Measurements from ENCODE around the gene DCUN1D1. TPM values are rescaled to one million over a fixed set of nuclear protein-coding genes. Genes with fewer than 3 reads are reported as not detected.

Gene DCUN1D1
- total and polyA plus RNA-seq, 2 of the 13 experiments (the other 11 are each of a cell fraction or from before 2014, with no cell fraction given): 10.5 to 39.7 TPM

DNA sequence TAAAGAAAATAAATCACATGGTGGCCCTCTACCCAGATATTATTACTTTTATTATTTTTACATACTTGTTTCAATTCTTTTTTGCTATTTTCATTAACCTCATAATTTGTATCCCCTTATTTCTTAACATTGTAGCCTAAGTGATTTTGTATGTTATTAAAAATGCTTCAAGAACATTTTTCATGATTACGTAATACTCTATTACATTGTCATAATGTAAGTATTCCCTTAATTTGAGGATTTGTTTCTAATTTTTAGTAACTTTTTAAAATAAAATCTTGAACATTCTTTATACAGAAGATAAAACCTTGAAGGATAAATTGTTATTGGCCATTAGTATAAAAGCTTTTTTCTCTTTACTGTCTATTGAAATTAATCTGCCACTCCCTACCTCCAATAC lies 89.0 kb downstream of the DCUN1D1 start:
- TF ChIP-seq SCMH1 (CRISPR knock-in tag; IDR thresholded peaks at IDR 0.05; ENCODE audit: borderline replicate concordance): no peak
- no peak for TF ChIP-seq ZBTB42 (CRISPR knock-in tag; IDR thresholded peaks at IDR 0.05)
- peak; percentile 73; the same call in 1 of the 2 replicates for TF ChIP-seq CEBPB (IDR thresholded peaks at IDR 0.05; ENCODE audit: borderline replicate concordance, low read depth, low read length)
- TF ChIP-seq SP140L (CRISPR knock-in tag; IDR thresholded peaks at IDR 0.05; ENCODE audit: borderline replicate concordance): no peak
- no peak for TF ChIP-seq ZSCAN30 (CRISPR knock-in tag; IDR thresholded peaks at IDR 0.05)
- Histone ChIP-seq H3K4me1 (ENCODE audit: insufficient read depth, low read length) (peaks cover 12% of the 10 kb centered on the region), H3K79me2 (ENCODE audit: insufficient read depth, low read length) (no peaks in the 10 kb centered on the region), H3K9ac (ENCODE audit: insufficient read depth, low read depth, low read length) (no peak overlapping the region), H3K27ac (ENCODE audit: extremely low read length, insufficient read depth, low read length) (no peak overlapping the region), H2AFZ (ENCODE audit: low read length) (no peak overlapping the region), H3K4me2 (ENCODE audit: low read depth, low read length) (no peak overlapping the region), H4K20me1 (ENCODE audit: insufficient read depth, low read length) (no peaks in the 10 kb centered on the region), H3K36me3 (replicated peaks in 1 of 2; ENCODE audit: control insufficient read depth in 1 of 2, insufficient read depth in 2 of 2, low read length in 2 of 2) (no peaks in the 10 kb centered on the region), H3K27me3 (ENCODE audit: control insufficient read depth in 1 of 2, insufficient read depth in 2 of 2, low read length in 2 of 2) (no peaks in the 10 kb centered on the region), H3K4me3 (replicated peaks in 1 of 3; ENCODE audit: insufficient read depth in 1 of 3, low read depth in 2 of 3, low read length in 3 of 3) (no peak overlapping the region), H3K9me3 (ENCODE audit: low read length) (no peaks in the 10 kb centered on the region)
- in situ Hi-C loops (cut with HindIII; ENCODE audit: extremely low pct_ligation_motif_present, low pct_unique_long_range_greater_than_20kb) (no loop called here), intact Hi-C loops (cut with micrococcal nuclease; ENCODE audit: unreplicated experiment) (no loop called here)
- no TSS peak for BruUV-seq (replicated peaks)
- FAIRE-seq (no peak), ATAC-seq (no peak), DNase-seq (ENCODE audit: low spot score) (no peak)
- POLR2A ChIA-PET: no interaction called here
- 100% methylated on average over 1 of the region's 1 CpG for WGBS (ENCODE audit: low lambda C conversion rate)
- CTCF ChIA-PET (ENCODE audit: low intra/inter-chr PET ratio, low total read pairs): no interaction called here

DNA sequence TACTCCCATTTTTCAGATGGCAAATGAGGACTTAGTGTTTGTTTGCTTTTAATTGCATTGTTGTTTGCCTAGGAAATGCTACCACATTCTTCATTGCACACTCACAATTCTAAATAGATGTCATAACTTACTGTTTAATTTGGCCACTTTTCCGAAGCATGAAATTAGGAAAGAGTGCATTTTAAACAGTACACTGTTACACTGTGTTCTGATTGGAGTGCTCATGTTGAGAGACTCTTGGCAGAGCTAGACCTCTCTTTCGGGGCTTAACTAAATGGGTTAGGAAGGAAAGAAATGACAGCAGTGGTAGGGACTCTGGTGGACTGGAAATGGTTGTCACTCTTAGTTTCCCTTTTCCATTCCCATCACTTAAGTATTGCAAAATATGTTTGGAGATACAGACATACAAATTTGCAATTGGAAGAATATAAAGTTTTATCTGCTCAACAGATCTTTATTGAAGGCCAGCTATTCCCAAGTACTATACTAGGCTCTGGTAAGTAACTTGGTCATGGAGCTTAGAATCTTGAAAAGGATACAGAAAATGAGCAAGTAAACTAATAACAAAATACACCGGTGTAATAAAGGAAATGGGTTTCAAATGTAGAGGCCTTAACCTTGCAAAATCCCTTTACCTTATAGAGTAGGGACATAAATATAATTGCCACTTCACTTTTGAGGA lies 90.2 kb downstream of the DCUN1D1 start:
- no TSS peak for BruUV-seq (replicated peaks)
- H3K4me1 ChIP-seq (ENCODE audit: insufficient read depth, low read length): no peaks in the 10 kb centered on the region
- no peak for ATAC-seq
- no peak for TF ChIP-seq ZNF766 (CRISPR knock-in tag; IDR thresholded peaks at IDR 0.05; ENCODE audit: borderline replicate concordance)
- TF ChIP-seq, protein P1, sequence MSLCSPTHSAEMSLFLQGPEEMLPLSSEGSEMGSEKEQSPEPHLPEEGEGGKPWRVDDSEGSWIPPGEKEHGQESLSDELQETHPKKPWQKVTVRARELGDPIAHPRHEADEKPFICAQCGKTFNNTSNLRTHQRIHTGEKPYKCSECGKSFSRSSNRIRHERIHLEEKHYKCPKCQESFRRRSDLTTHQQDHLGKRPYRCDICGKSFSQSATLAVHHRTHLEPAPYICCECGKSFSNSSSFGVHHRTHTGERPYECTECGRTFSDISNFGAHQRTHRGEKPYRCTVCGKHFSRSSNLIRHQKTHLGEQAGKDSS (CRISPR knock-in tag; IDR thresholded peaks at IDR 0.05; ENCODE audit: borderline replicate concordance, low read depth): no peak
- no peak for TF ChIP-seq TP53 (CRISPR knock-in tag; conservative IDR thresholded peaks at IDR 0.05)
- TF ChIP-seq ZSCAN9 (CRISPR knock-in tag; IDR thresholded peaks at IDR 0.05; ENCODE audit: borderline replicate concordance): no peak
- TF ChIP-seq NKX3-1 (CRISPR knock-in tag; IDR thresholded peaks at IDR 0.05): no peak
- TF ChIP-seq, protein P2, sequence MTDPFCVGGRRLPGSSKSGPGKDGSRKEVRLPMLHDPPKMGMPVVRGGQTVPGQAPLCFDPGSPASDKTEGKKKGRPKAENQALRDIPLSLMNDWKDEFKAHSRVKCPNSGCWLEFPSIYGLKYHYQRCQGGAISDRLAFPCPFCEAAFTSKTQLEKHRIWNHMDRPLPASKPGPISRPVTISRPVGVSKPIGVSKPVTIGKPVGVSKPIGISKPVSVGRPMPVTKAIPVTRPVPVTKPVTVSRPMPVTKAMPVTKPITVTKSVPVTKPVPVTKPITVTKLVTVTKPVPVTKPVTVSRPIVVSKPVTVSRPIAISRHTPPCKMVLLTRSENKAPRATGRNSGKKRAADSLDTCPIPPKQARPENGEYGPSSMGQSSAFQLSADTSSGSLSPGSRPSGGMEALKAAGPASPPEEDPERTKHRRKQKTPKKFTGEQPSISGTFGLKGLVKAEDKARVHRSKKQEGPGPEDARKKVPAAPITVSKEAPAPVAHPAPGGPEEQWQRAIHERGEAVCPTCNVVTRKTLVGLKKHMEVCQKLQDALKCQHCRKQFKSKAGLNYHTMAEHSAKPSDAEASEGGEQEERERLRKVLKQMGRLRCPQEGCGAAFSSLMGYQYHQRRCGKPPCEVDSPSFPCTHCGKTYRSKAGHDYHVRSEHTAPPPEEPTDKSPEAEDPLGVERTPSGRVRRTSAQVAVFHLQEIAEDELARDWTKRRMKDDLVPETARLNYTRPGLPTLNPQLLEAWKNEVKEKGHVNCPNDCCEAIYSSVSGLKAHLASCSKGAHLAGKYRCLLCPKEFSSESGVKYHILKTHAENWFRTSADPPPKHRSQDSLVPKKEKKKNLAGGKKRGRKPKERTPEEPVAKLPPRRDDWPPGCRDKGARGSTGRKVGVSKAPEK (CRISPR knock-in tag; IDR thresholded peaks at IDR 0.05; ENCODE audit: borderline replicate concordance): no peak
- TF ChIP-seq SNAI1 (CRISPR knock-in tag; IDR thresholded peaks at IDR 0.05; ENCODE audit: borderline replicate concordance): no peak
- no peak for TF ChIP-seq KMT2B (CRISPR knock-in tag; IDR thresholded peaks at IDR 0.05)
- TF ChIP-seq ZNF550 (CRISPR knock-in tag; IDR thresholded peaks at IDR 0.05; ENCODE audit: borderline replicate concordance): no peak
- TF ChIP-seq, protein P3, sequence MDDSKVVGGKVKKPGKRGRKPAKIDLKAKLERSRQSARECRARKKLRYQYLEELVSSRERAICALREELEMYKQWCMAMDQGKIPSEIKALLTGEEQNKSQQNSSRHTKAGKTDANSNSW (CRISPR knock-in tag; IDR thresholded peaks at IDR 0.05; ENCODE audit: borderline replicate concordance): no peak
- no peak for TF ChIP-seq MAFG (CRISPR knock-in tag; IDR thresholded peaks at IDR 0.05)

More for the DNA sequence above, 90.2 kb downstream of the DCUN1D1 start:
- H3K79me2 ChIP-seq (ENCODE audit: insufficient read depth, low read length): no peaks in the 10 kb centered on the region
- no peak overlapping the region for H3K4me2 ChIP-seq (ENCODE audit: low read depth, low read length)
- H3K9me3 ChIP-seq (ENCODE audit: low read length): no peaks in the 10 kb centered on the region
- WGBS (ENCODE audit: low lambda C conversion rate): 97% methylated on average over 3 of the region's 3 CpGs
- no peak overlapping the region for H3K9ac ChIP-seq (ENCODE audit: insufficient read depth, low read depth, low read length)
- no peak for DNase-seq (ENCODE audit: low spot score)
- no peaks in the 10 kb centered on the region for H4K20me1 ChIP-seq (ENCODE audit: insufficient read depth, low read length)
- H3K36me3 ChIP-seq (replicated peaks in 1 of 2; ENCODE audit: control insufficient read depth in 1 of 2, insufficient read depth in 2 of 2, low read length in 2 of 2): no peaks in the 10 kb centered on the region
- H2AFZ ChIP-seq (ENCODE audit: low read length): no peak overlapping the region
- no peaks in the 10 kb centered on the region for H3K27me3 ChIP-seq (ENCODE audit: control insufficient read depth in 1 of 2, insufficient read depth in 2 of 2, low read length in 2 of 2)
- no peak for FAIRE-seq
- no peak overlapping the region for H3K4me3 ChIP-seq (replicated peaks in 1 of 3; ENCODE audit: insufficient read depth in 1 of 3, low read depth in 2 of 3, low read length in 3 of 3)
- H3K27ac ChIP-seq (ENCODE audit: extremely low read length, insufficient read depth, low read length): no peak overlapping the region
- intact Hi-C loops (cut with micrococcal nuclease; ENCODE audit: unreplicated experiment): no loop called here
- ChIA-PET CTCF (ENCODE audit: low intra/inter-chr PET ratio, low total read pairs) (no interaction called here), POLR2A (no interaction called here)
- in situ Hi-C loops (cut with HindIII; ENCODE audit: extremely low pct_ligation_motif_present, low pct_unique_long_range_greater_than_20kb): no loop called here
